Keratinocyte (primary cell): ENCODE data around the gene EMX1. TPM values are rescaled to one million over a fixed set of nuclear protein-coding genes. Genes with fewer than 3 reads are reported as not detected.

Source experiments
- DNase-seq: peaks from one replicate; pipeline ENCODE4 v3.0.0-alpha.2; 2011; ENCODE audit warnings: low read depth, missing footprints, low spot score
- FAIRE-seq: peaks from 2 replicates; lab custom pipeline; 2011; peaks lifted over from hg19 to GRCh38; lab: Jason Lieb, UNC
- H2AFZ ChIP-seq: 2 replicates; pipeline ENCODE4 v1.6.0; 2012; ENCODE audit warnings: low read length, control low read depth, inconsistent platforms; ENCODE audit not compliant: control insufficient read depth
- H3K27ac ChIP-seq: 2 replicates; pipeline ENCODE4 v1.5.1; 2011; ENCODE audit warnings: low read length; ENCODE audit not compliant: control insufficient read depth, insufficient read depth
- H3K27me3 ChIP-seq: 3 replicates; pipeline ENCODE4 v1.6.0; 2011; ENCODE audit warnings: low read length; ENCODE audit not compliant: control insufficient read depth, insufficient read depth; ENCODE audit errors: extremely low read depth
- H3K36me3 ChIP-seq, 2 experiments: 2 replicates in 1 of 2; 3 replicates in 1 of 2; pipeline ENCODE4 v1.5.1; 2011; ENCODE audit warnings: low read length in 2 of 2, mild to moderate bottlenecking in 1 of 2; ENCODE audit not compliant: control insufficient read depth in 2 of 2, insufficient read depth in 2 of 2; ENCODE audit errors: extremely low read depth in 1 of 2
- H3K4me1 ChIP-seq: 3 replicates; pipeline ENCODE4 v1.5.1; 2011; ENCODE audit warnings: low read length; ENCODE audit not compliant: control insufficient read depth, insufficient read depth; ENCODE audit errors: extremely low read depth
- H3K4me2 ChIP-seq: 3 replicates; pipeline ENCODE4 v1.6.0; 2011; ENCODE audit warnings: low read depth, low read length; ENCODE audit not compliant: control insufficient read depth, insufficient read depth; ENCODE audit errors: extremely low read depth
- H3K4me3 ChIP-seq, 3 experiments: fragments of 200-600 bp in 1 of 3; sonication (generic) in 1 of 3; 2 replicates in 2 of 3; 3 replicates in 1 of 3; pipeline ENCODE4 v1.5.1; 2011 to 2016; ENCODE audit warnings: low read length in 3 of 3, mild to moderate bottlenecking in 3 of 3, control low read depth in 2 of 3, inconsistent platforms in 1 of 3, low read depth in 1 of 3, mixed read lengths in 1 of 3, mixed run types in 1 of 3, moderate library complexity in 1 of 3; ENCODE audit not compliant: control insufficient read depth in 2 of 3, insufficient read depth in 2 of 3; ENCODE audit errors: extremely low read depth in 1 of 3
- H3K79me2 ChIP-seq: 2 replicates; pipeline ENCODE4 v1.6.0; 2012; ENCODE audit warnings: low read length; ENCODE audit not compliant: control insufficient read depth, insufficient read depth
- H3K9ac ChIP-seq: 3 replicates; pipeline ENCODE4 v1.6.0; 2011; ENCODE audit warnings: low read length; ENCODE audit not compliant: control insufficient read depth, insufficient read depth; ENCODE audit errors: extremely low read depth
- H3K9me1 ChIP-seq: 3 replicates; pipeline ENCODE4 v1.6.0; 2011; ENCODE audit warnings: low read length; ENCODE audit not compliant: control insufficient read depth, insufficient read depth; ENCODE audit errors: extremely low read depth
- H3K9me3 ChIP-seq: 2 replicates; pipeline ENCODE4 v1.5.1; 2012; ENCODE audit warnings: low read depth, low read length; ENCODE audit not compliant: control insufficient read depth
- H4K20me1 ChIP-seq: 3 replicates; pipeline ENCODE4 v1.6.0; 2011; ENCODE audit warnings: low read length; ENCODE audit not compliant: control insufficient read depth, insufficient read depth; ENCODE audit errors: extremely low read depth
- CTCF ChIP-seq, 3 experiments: IDR thresholded peaks in 1 of 3; conservative IDR thresholded peaks in 1 of 3; optimal IDR thresholded peaks in 1 of 3; 2 replicates in 2 of 3; 3 replicates in 1 of 3; pipeline versions ENCODE3 to v1.5.1; 2011; ENCODE audit warnings: low read length in 3 of 3, mild to moderate bottlenecking in 3 of 3, moderate library complexity in 2 of 3, control low read depth in 1 of 3, inconsistent platforms in 1 of 3; ENCODE audit not compliant: insufficient read depth in 2 of 3; ENCODE audit errors: extremely low read depth in 1 of 3
- EZH2 ChIP-seq: IDR thresholded peaks from one replicate; pipeline ENCODE4 v1.6.1; 2012; ENCODE audit warnings: inconsistent platforms, mild to moderate bottlenecking, low read length, moderate library complexity
- dilution Hi-C: fragments of 300-500 bp; cut with MboI; formaldehyde crosslinking; loops from one replicate; pipeline ENCODE4 v1.7.0; 2020; ENCODE audit warnings: low sequenced_read_pairs; ENCODE audit not compliant: extremely low pct_ligation_motif_present
- polyA plus RNA-seq, 5 experiments: library from polyadenylated mRNA; depleted of rRNA in 3 of 5; stranded (reverse) in 3 of 5; stranded (forward) in 1 of 5; unstranded in 1 of 5; fragments of >200 nt; gene quantifications; 1 replicate in 1 of 5; 2 replicates in 3 of 5; 3 replicates in 1 of 5; pipeline versions ENCODE4 v1.2.1 to v1.2.3, GENCODE V29; 2011 to 2012; ENCODE audit warnings: missing spikeins in 2 of 5, low read depth in 1 of 5, low replicate concordance in 1 of 5

EMX1 gene
- polyA plus RNA-seq, 1 donor (not counting 4 experiments of a cell fraction or from before 2014, with no cell fraction given) = not detected

GRCh38 chr2:72913486-72914205 is 3.7 kb upstream of the EMX1 start:
- H3K79me2 ChIP-seq = no peaks in the 10 kb centered on the region
- no peak overlapping the region for H3K4me3 ChIP-seq
- H2AFZ ChIP-seq = no peak overlapping the region
- peaks cover 8% of the 10 kb centered on the region for H4K20me1 ChIP-seq
- H3K4me2 ChIP-seq = no peak overlapping the region
- H3K4me1 ChIP-seq = peaks cover 17% of the 10 kb centered on the region
- H3K36me3 ChIP-seq = no peaks in the 10 kb centered on the region
- DNase-seq (no peak), FAIRE-seq (no peak)
- H3K9me3 ChIP-seq = no peaks in the 10 kb centered on the region
- H3K9me1 ChIP-seq = no peaks in the 10 kb centered on the region
- dilution Hi-C loops = no loop called here
- H3K9ac ChIP-seq = no peak overlapping the region
- peaks cover 71% of the 10 kb centered on the region for H3K27me3 ChIP-seq
- no peak overlapping the region for H3K27ac ChIP-seq
- peak; percentile 81 for TF ChIP-seq EZH2
- TF ChIP-seq CTCF (optimal IDR thresholded peaks at IDR 0.05 in 1 of 3, IDR thresholded peaks at IDR 0.05 in 1 of 3, conservative IDR thresholded peaks at IDR 0.05 in 1 of 3; ENCODE audit: extremely low read depth in 1 of 3, insufficient read depth in 2 of 3, low read length in 3 of 3) = peak in 2 of 3 experiments; percentile 31 to 45

- dilution Hi-C loops = no loop called here
- Histone ChIP-seq H3K4me3 (no peak overlapping the region), H3K79me2 (no peaks in the 10 kb centered on the region), H3K9me3 (no peaks in the 10 kb centered on the region), H3K4me2 (no peak overlapping the region), H4K20me1 (peaks cover 10% of the 10 kb centered on the region), H3K36me3 (no peaks in the 10 kb centered on the region), H3K27me3 (peaks cover 76% of the 10 kb centered on the region), H3K9me1 (no peaks in the 10 kb centered on the region), H2AFZ (no peak overlapping the region), H3K4me1 (peaks cover 19% of the 10 kb centered on the region), H3K27ac (no peak overlapping the region), H3K9ac (no peak overlapping the region)
- no peak for FAIRE-seq
- TF ChIP-seq EZH2 = no peak
- no peak for TF ChIP-seq CTCF (optimal IDR thresholded peaks at IDR 0.05 in 1 of 3, IDR thresholded peaks at IDR 0.05 in 1 of 3, conservative IDR thresholded peaks at IDR 0.05 in 1 of 3; ENCODE audit: extremely low read depth in 1 of 3, insufficient read depth in 2 of 3, low read length in 3 of 3)
- no peak for DNase-seq
Measured at GRCh38 chr2:72914206-72914559, 3.1 kb upstream of the EMX1 start.
